Thyroid gland (tissue), 4 donors: ENCODE measurements around the gene PPP1R12A.
"Not testable (repeated sequence)": the region's sequence is repeated elsewhere in the genome, so short reads cannot be mapped to it uniquely, and the experiment has no call there.

Experiments used
- CTCF ChIP-seq, 6 experiments: fragments of 200-600 bp in 3 of 6; fragments of 450-650 bp in 3 of 6; sonication (generic) in 3 of 6; IDR thresholded peaks; one replicate each; pipeline ENCODE4 v1.5.1; 2016 to 2019; ENCODE audit warnings: antibody characterized with exemption in 6 of 6, mild to moderate bottlenecking in 2 of 6, inconsistent platforms in 1 of 6, moderate library complexity in 1 of 6
- POLR2A ChIP-seq, 2 donors: fragments of 450-650 bp; IDR thresholded peaks; one replicate each; pipeline ENCODE4 v1.6.1; 2017; ENCODE audit warnings: antibody characterized with exemption in 2 of 2, mild to moderate bottlenecking in 2 of 2, moderate library complexity in 1 of 2

- not testable (repeated sequence) for TF ChIP-seq CTCF, POLR2A (IDR thresholded peaks at IDR 0.05)
These were observed 56.4 kb downstream of the PPP1R12A start for GRCh38 chr12:79878506-79878905.
